ENCODE results near the gene TXNDC15. TPM values are rescaled to one million over a fixed set of nuclear protein-coding genes. Genes with fewer than 3 reads are reported as not detected.

Gene TXNDC15
- total and polyA plus RNA-seq, 2 of the 13 experiments (the other 11 are each of a cell fraction or from before 2014, with no cell fraction given), result 22.2 to 49.9 TPM

DNA sequence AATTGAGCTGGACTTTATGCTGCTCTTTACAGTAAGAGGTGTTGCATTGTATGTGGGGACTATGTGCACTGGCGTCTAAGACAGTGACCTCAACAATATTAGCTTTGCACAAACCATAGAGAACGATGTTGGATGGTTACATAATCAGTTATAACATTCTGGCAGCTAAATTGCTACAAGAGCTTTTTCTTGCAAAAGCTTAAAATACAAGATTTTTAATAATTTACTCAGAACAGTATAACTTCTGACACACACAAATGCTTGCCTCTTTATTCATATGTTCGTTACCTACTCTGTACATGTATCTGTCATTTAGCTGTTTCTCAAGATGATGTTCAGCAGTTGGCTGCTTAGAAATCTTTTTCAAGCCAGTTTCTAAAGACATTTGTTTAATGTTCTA lies 16.8 kb upstream of the TXNDC15 start:
- Histone ChIP-seq H3K36me3 (replicated peaks in 1 of 2; ENCODE audit: control insufficient read depth in 1 of 2, insufficient read depth in 2 of 2, low read length in 2 of 2) (peaks cover 12 to 44% of the 10 kb centered on the region in 2 experiments), H3K4me3 (replicated peaks in 1 of 3; ENCODE audit: insufficient read depth in 1 of 3, low read depth in 2 of 3, low read length in 3 of 3) (no peak overlapping the region), H3K27me3 (ENCODE audit: control insufficient read depth in 1 of 2, insufficient read depth in 2 of 2, low read length in 2 of 2) (no peaks in the 10 kb centered on the region), H2AFZ (ENCODE audit: low read length) (no peak overlapping the region), H3K9me3 (ENCODE audit: low read length) (no peaks in the 10 kb centered on the region), H3K27ac (ENCODE audit: extremely low read length, insufficient read depth, low read length) (no peak overlapping the region), H3K79me2 (ENCODE audit: insufficient read depth, low read length) (no peaks in the 10 kb centered on the region), H3K9ac (ENCODE audit: insufficient read depth, low read depth, low read length) (no peak overlapping the region), H4K20me1 (ENCODE audit: insufficient read depth, low read length) (no peaks in the 10 kb centered on the region), H3K4me2 (ENCODE audit: low read depth, low read length) (no peak overlapping the region), H3K4me1 (ENCODE audit: insufficient read depth, low read length) (0 out of 2 replicates have a peak, but pooled peaks cover 7% of the 10 kb centered on the region)
- 87% methylated on average over 3 of the region's 3 CpGs for WGBS (ENCODE audit: low lambda C conversion rate)
- DNase-seq (ENCODE audit: low spot score) (no peak), ATAC-seq (no peak), FAIRE-seq (no peak)
- CTCF ChIA-PET (ENCODE audit: low intra/inter-chr PET ratio, low total read pairs), result no interaction called here
- TF ChIP-seq, protein P1, sequence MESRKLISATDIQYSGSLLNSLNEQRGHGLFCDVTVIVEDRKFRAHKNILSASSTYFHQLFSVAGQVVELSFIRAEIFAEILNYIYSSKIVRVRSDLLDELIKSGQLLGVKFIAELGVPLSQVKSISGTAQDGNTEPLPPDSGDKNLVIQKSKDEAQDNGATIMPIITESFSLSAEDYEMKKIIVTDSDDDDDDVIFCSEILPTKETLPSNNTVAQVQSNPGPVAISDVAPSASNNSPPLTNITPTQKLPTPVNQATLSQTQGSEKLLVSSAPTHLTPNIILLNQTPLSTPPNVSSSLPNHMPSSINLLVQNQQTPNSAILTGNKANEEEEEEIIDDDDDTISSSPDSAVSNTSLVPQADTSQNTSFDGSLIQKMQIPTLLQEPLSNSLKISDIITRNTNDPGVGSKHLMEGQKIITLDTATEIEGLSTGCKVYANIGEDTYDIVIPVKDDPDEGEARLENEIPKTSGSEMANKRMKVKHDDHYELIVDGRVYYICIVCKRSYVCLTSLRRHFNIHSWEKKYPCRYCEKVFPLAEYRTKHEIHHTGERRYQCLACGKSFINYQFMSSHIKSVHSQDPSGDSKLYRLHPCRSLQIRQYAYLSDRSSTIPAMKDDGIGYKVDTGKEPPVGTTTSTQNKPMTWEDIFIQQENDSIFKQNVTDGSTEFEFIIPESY (CRISPR knock-in tag; IDR thresholded peaks at IDR 0.05), result no peak
- no peak for TF ChIP-seq ZNF768 (CRISPR knock-in tag; IDR thresholded peaks at IDR 0.05)
- TF ChIP-seq ZNF367 (CRISPR knock-in tag; IDR thresholded peaks at IDR 0.05; ENCODE audit: borderline replicate concordance), result no peak
- TF ChIP-seq ZNF543 (CRISPR knock-in tag; IDR thresholded peaks at IDR 0.05), result no peak
- no peak for TF ChIP-seq ZNF432 (CRISPR knock-in tag; IDR thresholded peaks at IDR 0.05; ENCODE audit: borderline replicate concordance)
- no peak for TF ChIP-seq BRCA1 (CRISPR knock-in tag; IDR thresholded peaks at IDR 0.05)
- no peak for TF ChIP-seq U2AF2 (IDR thresholded peaks at IDR 0.05; ENCODE audit: low read depth, low read length)
- no peak for TF ChIP-seq PCBP2 (optimal IDR thresholded peaks at IDR 0.05; ENCODE audit: low read depth, low read length, poor library complexity, severe bottlenecking)
- no peak for TF ChIP-seq ZBTB7A (CRISPR knock-in tag; IDR thresholded peaks at IDR 0.05)
- TF ChIP-seq SPEN (CRISPR knock-in tag; IDR thresholded peaks at IDR 0.05; ENCODE audit: low read depth), result no peak
- POLR2A ChIA-PET, result interaction anchor here (1.0 to 1.2 kb wide), 2 partner anchors 17 to 47 kb away, joined by 3 to 4 read pairs; partner anchors contain the start of gene TXNDC15
- intact Hi-C loops (cut with micrococcal nuclease; ENCODE audit: unreplicated experiment) (loop anchor here (10.0 kb wide), 1 partner anchor 123 kb away; the partner anchor contains the start of gene CAMLG), in situ Hi-C loops (cut with HindIII; ENCODE audit: extremely low pct_ligation_motif_present, low pct_unique_long_range_greater_than_20kb) (no loop called here)
- BruUV-seq (replicated peaks), result no TSS peak

All from HepG2 (cell line).